ENCODE data around the gene SYAP1.

DNA sequence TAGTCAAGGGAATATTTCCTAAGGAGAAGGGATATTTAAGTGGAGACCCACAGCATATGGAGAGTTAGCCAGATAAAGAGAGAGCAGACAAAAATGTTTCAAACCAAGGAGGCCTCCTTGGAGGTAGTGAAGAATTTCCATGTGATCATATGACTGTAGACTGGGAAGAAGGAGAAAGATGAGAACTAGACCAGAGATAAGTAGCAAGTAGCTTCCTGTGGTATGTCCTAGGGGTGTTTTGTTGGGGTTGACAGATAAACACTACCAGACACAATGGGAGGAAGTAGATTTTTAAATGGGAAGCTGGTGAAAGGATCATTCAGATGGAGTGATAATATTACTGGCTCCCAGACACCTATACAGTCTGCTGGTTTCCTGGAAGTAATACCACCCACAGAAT lies 13.6 kb downstream of the SYAP1 start:
- TF ChIP-seq POLR2A (IDR thresholded peaks at IDR 0.05; ENCODE audit: low read depth, low read length) (no peak), TAF1 (IDR thresholded peaks at IDR 0.05; ENCODE audit: borderline replicate concordance, low read depth, low read length) (no peak), POLR2AphosphoS5 (IDR thresholded peaks at IDR 0.05; ENCODE audit: low read depth, low read length) (no peak)
